Endothelial cell of umbilical vein (primary cell): ENCODE data around the gene NAMPT. TPM values are rescaled to one million over a fixed set of nuclear protein-coding genes. Genes with fewer than 3 reads are reported as not detected.

Experiments used
- BruUV-seq: library from RNA; stranded (reverse); fragments of 400-500 nt; replicated peaks from 2 replicates; lab custom pipeline; 2021; lab: Mats Ljungman, UMichigan
- CTCF ChIA-PET: fragments of 300-600, 350-600 bp; sonication (Branson Sonifier 250); formaldehyde crosslinking; loops from one replicate; lab custom pipeline; 2021; ENCODE audit warnings: antibody characterized with exemption, inconsistent platforms; lab: Charles Lee
- POLR2A ChIA-PET: fragments of 300-600, 350-600 bp; sonication (Branson Sonifier 250); formaldehyde crosslinking; loops from one replicate; lab custom pipeline; 2021; ENCODE audit warnings: antibody characterized with exemption, inconsistent platforms; lab: Charles Lee
- DNase-seq: peaks from one replicate; pipeline ENCODE4 v3.0.0-alpha.2; 2011; ENCODE audit warnings: low read depth, low spot score
- FAIRE-seq: peaks from 2 replicates; lab custom pipeline; 2011; peaks lifted over from hg19 to GRCh38; lab: Jason Lieb, UNC
- H2AFZ ChIP-seq: 2 replicates; pipeline ENCODE4 v1.6.0; 2012; ENCODE audit warnings: low read depth, low read length, control low read depth, inconsistent platforms
- H3K27ac ChIP-seq: 2 replicates; pipeline ENCODE4 v1.5.1; 2011; ENCODE audit warnings: low read depth, mild to moderate bottlenecking, control low read depth, low read length, moderate library complexity; ENCODE audit not compliant: insufficient read depth
- H3K27me3 ChIP-seq, 2 experiments: 2 replicates each; pipeline versions ENCODE4 v1.6.0 to v1.6.1; 2011; ENCODE audit warnings: low read length in 2 of 2, mixed read lengths in 1 of 2; ENCODE audit not compliant: control insufficient read depth in 2 of 2, insufficient read depth in 2 of 2
- H3K36me3 ChIP-seq, 2 experiments: 2 replicates in 1 of 2; 3 replicates in 1 of 2; pipeline ENCODE4 v1.5.1; 2011; ENCODE audit warnings: low read length in 2 of 2, mild to moderate bottlenecking in 1 of 2, moderate library complexity in 1 of 2; ENCODE audit not compliant: control insufficient read depth in 2 of 2, insufficient read depth in 2 of 2; ENCODE audit errors: extremely low read depth in 1 of 2
- H3K4me1 ChIP-seq: 3 replicates; pipeline ENCODE4 v1.5.1; 2011; ENCODE audit warnings: mild to moderate bottlenecking, low read length; ENCODE audit not compliant: control insufficient read depth, insufficient read depth; ENCODE audit errors: extremely low read depth
- H3K4me2 ChIP-seq: 2 replicates; pipeline ENCODE4 v1.6.1; 2011; ENCODE audit warnings: low read length, control low read depth, mixed read lengths; ENCODE audit not compliant: insufficient read depth
- H3K4me3 ChIP-seq, 3 experiments: fragments of 200-600 bp in 1 of 3; sonication (generic), shearing (Covaris generic) in 1 of 3; replicated peaks in 1 of 3; 2 replicates each; pipeline ENCODE4 v1.5.1; 2011 to 2016; ENCODE audit warnings: control low read depth in 3 of 3, low read length in 3 of 3, mild to moderate bottlenecking in 2 of 3, inconsistent platforms in 1 of 3, low read depth in 1 of 3, moderate library complexity in 1 of 3; ENCODE audit not compliant: insufficient read depth in 1 of 3
- H3K79me2 ChIP-seq: 2 replicates; pipeline ENCODE4 v1.6.0; 2012; ENCODE audit warnings: low read length, inconsistent platforms; ENCODE audit not compliant: control insufficient read depth, insufficient read depth
- H3K9ac ChIP-seq: replicated peaks from 2 replicates; pipeline ENCODE3; 2011; ENCODE audit warnings: low read length, control low read depth; ENCODE audit not compliant: insufficient read depth; ENCODE audit errors: extremely low read depth
- H3K9me1 ChIP-seq: replicated peaks from 3 replicates; pipeline ENCODE4 v1.6.0; 2011; ENCODE audit warnings: mild to moderate bottlenecking, low read length; ENCODE audit not compliant: control insufficient read depth, insufficient read depth; ENCODE audit errors: extremely low read depth
- H3K9me3 ChIP-seq: replicated peaks from 2 replicates; pipeline ENCODE4 v1.5.1; 2012; ENCODE audit warnings: low read length, inconsistent platforms; ENCODE audit not compliant: control insufficient read depth, insufficient read depth
- H4K20me1 ChIP-seq: replicated peaks from 2 replicates; pipeline ENCODE3; 2011; ENCODE audit warnings: mild to moderate bottlenecking, low read length; ENCODE audit not compliant: control insufficient read depth, insufficient read depth; ENCODE audit errors: extremely low read depth
- EZH2 ChIP-seq: IDR thresholded peaks from 2 replicates; pipeline ENCODE4 v1.6.1; 2012; ENCODE audit warnings: borderline replicate concordance, low read depth, mild to moderate bottlenecking, moderate library complexity, low read length, inconsistent platforms; ENCODE audit not compliant: severe bottlenecking
- FOS ChIP-seq: IDR thresholded peaks from 2 replicates; pipeline ENCODE4 v1.6.1; 2011; ENCODE audit warnings: mild to moderate bottlenecking, low read length, moderate library complexity, borderline replicate concordance; ENCODE audit not compliant: insufficient read depth
- GATA2 ChIP-seq: IDR thresholded peaks from 2 replicates; pipeline ENCODE4 v1.7.0; 2011; ENCODE audit warnings: low read depth, mild to moderate bottlenecking, moderate library complexity, mixed read lengths, low read length; ENCODE audit not compliant: insufficient read length, insufficient read depth
- MYC ChIP-seq: IDR thresholded peaks from one replicate; pipeline ENCODE4 v1.6.1; 2011; ENCODE audit warnings: mild to moderate bottlenecking, low read depth, low read length
- POLR2A ChIP-seq: IDR thresholded peaks from 2 replicates; pipeline ENCODE4 v1.6.1; 2012; ENCODE audit warnings: low read depth, mild to moderate bottlenecking, control low read depth, low read length
- POLR2AphosphoS5 ChIP-seq: IDR thresholded peaks from 2 replicates; pipeline ENCODE4 v1.6.1; 2012; ENCODE audit warnings: low read depth, mild to moderate bottlenecking, control low read depth, low read length, moderate library complexity; ENCODE audit not compliant: insufficient read depth
- dilution Hi-C: fragments of 300-500 bp; cut with MboI; formaldehyde crosslinking; loops from one replicate; pipeline ENCODE4 v1.15.0; 2019; ENCODE audit warnings: low sequenced_read_pairs; ENCODE audit not compliant: extremely low pct_ligation_motif_present
- intact Hi-C: fragments of 100-400 bp; cut with micrococcal nuclease; formaldehyde crosslinking; loops from one replicate; pipeline ENCODE4 v1.10.0; 2022
- polyA plus RNA-seq, 4 experiments: library from polyadenylated mRNA; depleted of rRNA in 3 of 4; stranded (reverse) in 3 of 4; unstranded in 1 of 4; fragments of >200 nt; gene quantifications; 2 replicates each; pipeline versions ENCODE4 v1.2.1 to v1.2.3, GENCODE V29; 2011 to 2012; ENCODE audit warnings: missing spikeins in 1 of 4
- total RNA-seq: library from RNA; stranded (reverse); gene quantifications from 2 replicates; pipeline ENCODE4 v1.2.3, GENCODE V29; 2021
- TF ChIP-seq, protein P1 (sequence below), 2 donors: IDR thresholded peaks; 1 replicate in 1 of 2; 2 replicates in 1 of 2; pipeline ENCODE4 v1.5.1; 2011; ENCODE audit warnings: low read length in 2 of 2, mild to moderate bottlenecking in 2 of 2, moderate library complexity in 2 of 2, control low read depth in 1 of 2, inconsistent platforms in 1 of 2, low read depth in 1 of 2; ENCODE audit not compliant: insufficient read depth in 1 of 2; ENCODE audit errors: extremely low read depth in 1 of 2
- TF ChIP-seq, protein P2 (sequence below): IDR thresholded peaks from 2 replicates; pipeline ENCODE4 v1.6.1; 2011; ENCODE audit not compliant: insufficient read depth, insufficient read length

The NAMPT gene
- total and polyA plus RNA-seq, 2 donors (not counting 3 experiments of a cell fraction or from before 2014, with no cell fraction given): 17.5 to 133 TPM

DNA sequence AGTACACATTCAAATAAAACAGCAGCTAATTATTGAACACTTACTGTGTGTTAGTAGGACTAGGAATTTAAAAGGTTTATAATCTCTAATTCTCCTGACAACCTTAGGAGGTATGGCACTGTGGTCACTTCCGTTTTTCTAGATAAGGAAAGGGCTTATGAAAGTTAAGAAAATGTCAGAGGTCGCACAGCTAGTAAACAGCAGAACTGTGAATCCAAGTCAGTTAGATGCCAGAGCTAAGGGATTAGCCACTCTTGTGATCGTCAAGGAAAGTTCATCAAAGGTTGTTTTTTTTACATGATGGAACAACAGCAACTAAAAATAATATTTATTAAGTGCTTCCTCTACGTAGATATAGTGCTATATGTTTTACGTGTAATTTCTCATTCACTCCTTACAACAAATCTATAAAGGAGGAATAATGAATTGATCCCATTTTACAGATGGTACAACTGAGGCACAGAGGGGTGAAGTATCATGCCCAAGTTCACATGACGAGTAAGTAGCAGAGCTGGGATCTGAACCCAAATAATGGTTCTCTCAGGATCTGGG, 84.9 kb downstream of the NAMPT start:
- H3K36me3 ChIP-seq: no peaks in the 10 kb centered on the region
- intact Hi-C loops (no loop called here), dilution Hi-C loops (no loop called here)
- H3K27ac ChIP-seq: no peak overlapping the region
- H3K4me1 ChIP-seq: peaks cover 11% of the 10 kb centered on the region
- H3K27me3 ChIP-seq: no peaks in the 10 kb centered on the region
- no peaks in the 10 kb centered on the region for H3K9me1 ChIP-seq
- TF ChIP-seq, protein P1, sequence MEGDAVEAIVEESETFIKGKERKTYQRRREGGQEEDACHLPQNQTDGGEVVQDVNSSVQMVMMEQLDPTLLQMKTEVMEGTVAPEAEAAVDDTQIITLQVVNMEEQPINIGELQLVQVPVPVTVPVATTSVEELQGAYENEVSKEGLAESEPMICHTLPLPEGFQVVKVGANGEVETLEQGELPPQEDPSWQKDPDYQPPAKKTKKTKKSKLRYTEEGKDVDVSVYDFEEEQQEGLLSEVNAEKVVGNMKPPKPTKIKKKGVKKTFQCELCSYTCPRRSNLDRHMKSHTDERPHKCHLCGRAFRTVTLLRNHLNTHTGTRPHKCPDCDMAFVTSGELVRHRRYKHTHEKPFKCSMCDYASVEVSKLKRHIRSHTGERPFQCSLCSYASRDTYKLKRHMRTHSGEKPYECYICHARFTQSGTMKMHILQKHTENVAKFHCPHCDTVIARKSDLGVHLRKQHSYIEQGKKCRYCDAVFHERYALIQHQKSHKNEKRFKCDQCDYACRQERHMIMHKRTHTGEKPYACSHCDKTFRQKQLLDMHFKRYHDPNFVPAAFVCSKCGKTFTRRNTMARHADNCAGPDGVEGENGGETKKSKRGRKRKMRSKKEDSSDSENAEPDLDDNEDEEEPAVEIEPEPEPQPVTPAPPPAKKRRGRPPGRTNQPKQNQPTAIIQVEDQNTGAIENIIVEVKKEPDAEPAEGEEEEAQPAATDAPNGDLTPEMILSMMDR (IDR thresholded peaks at IDR 0.05; ENCODE audit: extremely low read depth in 1 of 2, insufficient read depth in 1 of 2, low read depth in 1 of 2, low read length in 2 of 2): no peak
- TF ChIP-seq POLR2A: no peak
- TF ChIP-seq, protein P2, sequence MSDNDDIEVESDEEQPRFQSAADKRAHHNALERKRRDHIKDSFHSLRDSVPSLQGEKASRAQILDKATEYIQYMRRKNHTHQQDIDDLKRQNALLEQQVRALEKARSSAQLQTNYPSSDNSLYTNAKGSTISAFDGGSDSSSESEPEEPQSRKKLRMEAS: no peak
- TF ChIP-seq FOS: no peak
- TF ChIP-seq POLR2AphosphoS5: no peak
- BruUV-seq: no TSS peak
- CTCF ChIA-PET: interaction anchor here (0.5 to 1.6 kb wide), 5 partner anchors 9 to 343 kb away, joined by 3 to 5 read pairs (median 5); no protein-coding TSS in a partner anchor
- FAIRE-seq (no peak), DNase-seq (no peak)
- no peak overlapping the region for H3K9ac ChIP-seq
- POLR2A ChIA-PET: no interaction called here
- peak overlapping the region; percentile 42 for H2AFZ ChIP-seq
- H3K4me2 ChIP-seq: no peak overlapping the region
- H4K20me1 ChIP-seq: no peaks in the 10 kb centered on the region
- no peaks in the 10 kb centered on the region for H3K9me3 ChIP-seq
- H3K4me3 ChIP-seq: no peak overlapping the region
- no peaks in the 10 kb centered on the region for H3K79me2 ChIP-seq

DNA sequence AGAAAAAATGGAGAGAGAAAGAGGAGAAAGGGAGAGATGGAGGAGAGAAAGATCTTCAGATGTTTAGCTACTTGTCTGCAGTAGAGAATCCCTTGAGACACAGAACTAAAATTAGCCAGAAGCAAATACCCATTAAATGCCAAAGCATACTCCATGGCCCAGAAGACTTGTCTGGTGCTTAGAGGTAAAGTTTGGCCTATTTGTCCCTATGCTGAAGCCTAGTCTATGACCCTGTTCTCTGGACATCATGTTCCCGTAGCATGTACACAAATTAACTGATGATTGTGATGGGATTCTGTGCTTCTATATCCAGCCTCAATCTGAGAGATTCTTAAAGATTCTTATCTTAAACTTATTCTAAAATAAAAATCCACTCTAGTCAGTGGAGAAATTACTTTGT, 85.8 kb downstream of the NAMPT start:
- Histone ChIP-seq H3K27me3 (no peaks in the 10 kb centered on the region), H4K20me1 (no peaks in the 10 kb centered on the region), H3K9ac (no peak overlapping the region), H2AFZ (peak overlapping the region; percentile 22), H3K4me3 (no peak overlapping the region), H3K79me2 (no peaks in the 10 kb centered on the region), H3K9me3 (no peaks in the 10 kb centered on the region), H3K9me1 (no peaks in the 10 kb centered on the region), H3K36me3 (no peaks in the 10 kb centered on the region), H3K4me2 (no peak overlapping the region), H3K27ac (no peak overlapping the region), H3K4me1 (peaks cover 11% of the 10 kb centered on the region)
- ChIA-PET POLR2A (no interaction called here), CTCF (interaction anchor here (1.2 to 1.6 kb wide), 2 partner anchors 8 to 344 kb away, joined by 5 read pairs; no protein-coding TSS in a partner anchor)
- intact Hi-C loops (no loop called here), dilution Hi-C loops (no loop called here)
- DNase-seq (no peak), FAIRE-seq (no peak)
- BruUV-seq: no TSS peak
- TF ChIP-seq, protein P1 (IDR thresholded peaks at IDR 0.05; ENCODE audit: extremely low read depth in 1 of 2, insufficient read depth in 1 of 2, low read depth in 1 of 2, low read length in 2 of 2): no peak
- TF ChIP-seq POLR2A (no peak), EZH2 (no peak), GATA2 (no peak), POLR2AphosphoS5 (no peak), MYC (no peak), FOS (no peak)
- TF ChIP-seq, protein P2: no peak
